Activated T-helper 9 cell treated with anti-CD3 and anti-CD28 coated beads, Interleukin-2, amount 50 U/mL, for 16 hours (primary cell): Measurements from ENCODE around the gene IRX2.

Experiments
- DNase-seq: peaks from one replicate; pipeline ENCODE4 v3.0.0-alpha.2; 2020; ENCODE audit warnings: low read depth

IRX2 gene

GRCh38 chr5:2740051-2740875, 11.2 kb downstream of the IRX2 start:
- no peak for DNase-seq

DNA sequence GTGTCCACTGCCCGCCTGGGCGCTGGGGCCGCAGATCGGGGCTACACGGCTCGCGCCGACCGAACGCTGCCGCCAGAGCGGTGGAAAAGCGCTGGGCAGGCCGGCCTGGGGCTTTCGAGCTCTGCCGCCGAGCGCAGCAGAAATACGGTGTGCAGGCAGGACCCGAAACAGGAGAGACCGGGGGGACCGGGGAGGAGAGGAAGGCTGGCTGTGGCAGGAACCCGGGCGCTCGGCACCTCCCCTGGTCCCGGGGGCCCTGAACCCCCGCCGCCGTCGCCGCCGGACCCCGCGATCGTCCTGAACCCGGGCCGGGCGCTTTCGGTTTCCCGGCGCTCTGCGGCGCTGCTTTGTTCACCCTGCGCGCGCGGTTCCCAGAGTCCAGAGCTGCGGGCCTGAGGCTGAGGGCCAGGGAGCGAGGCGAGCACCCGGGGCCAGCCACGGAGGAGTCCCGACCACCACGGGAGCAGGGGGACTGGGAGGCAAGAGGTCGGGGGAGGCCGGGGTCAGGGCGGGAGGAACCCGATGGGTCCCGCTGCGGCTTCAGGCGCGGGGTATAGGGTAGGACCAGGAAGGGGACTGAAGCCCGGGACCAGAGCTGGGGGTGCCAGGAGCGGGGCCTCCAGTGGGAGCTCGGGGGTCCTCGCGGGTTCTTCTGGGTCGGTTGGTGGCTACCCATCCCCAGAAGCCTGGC, 12.0 kb downstream of the IRX2 start:
- no peak for DNase-seq

DNA sequence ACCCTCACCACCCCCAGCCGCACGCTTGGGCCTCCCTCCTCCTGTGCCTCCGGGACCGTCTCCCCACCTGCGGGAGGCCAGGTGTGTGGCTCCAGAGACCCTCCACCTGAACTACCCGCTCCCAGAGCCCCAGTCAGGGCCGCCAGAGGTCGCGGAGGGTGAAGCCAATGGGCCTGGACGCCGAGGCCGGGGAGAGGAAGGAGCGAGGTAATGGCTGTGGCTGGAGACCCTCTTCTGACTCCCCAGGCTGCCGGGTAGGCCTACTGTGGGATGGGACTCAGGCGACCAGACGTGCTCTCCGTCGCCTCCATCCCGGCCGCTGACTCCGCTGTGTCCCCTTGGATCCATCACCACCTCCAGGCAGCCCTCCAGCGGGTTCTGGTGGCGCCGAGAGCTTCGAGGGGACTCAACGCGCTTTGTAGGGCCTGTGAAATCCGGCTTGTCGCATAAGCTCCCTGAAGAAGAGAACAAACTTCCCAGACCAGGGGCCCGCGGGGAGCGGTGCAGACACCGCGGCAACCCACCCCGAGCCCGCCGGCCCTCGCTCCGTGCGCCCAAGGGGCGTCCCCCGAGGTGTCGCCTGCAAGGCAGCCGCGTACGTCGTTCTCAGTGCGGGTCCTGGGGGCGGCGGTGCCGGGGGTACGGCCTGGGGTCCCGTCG, 12.6 kb downstream of the IRX2 start:
- DNase-seq = no peak

- no peak for DNase-seq
These were observed 13.2 kb downstream of the IRX2 start for GRCh38 chr5:2738156-2738699.

GRCh38 chr5:2737273-2738155, 14.0 kb downstream of the IRX2 start:
- DNase-seq = no peak

DNA sequence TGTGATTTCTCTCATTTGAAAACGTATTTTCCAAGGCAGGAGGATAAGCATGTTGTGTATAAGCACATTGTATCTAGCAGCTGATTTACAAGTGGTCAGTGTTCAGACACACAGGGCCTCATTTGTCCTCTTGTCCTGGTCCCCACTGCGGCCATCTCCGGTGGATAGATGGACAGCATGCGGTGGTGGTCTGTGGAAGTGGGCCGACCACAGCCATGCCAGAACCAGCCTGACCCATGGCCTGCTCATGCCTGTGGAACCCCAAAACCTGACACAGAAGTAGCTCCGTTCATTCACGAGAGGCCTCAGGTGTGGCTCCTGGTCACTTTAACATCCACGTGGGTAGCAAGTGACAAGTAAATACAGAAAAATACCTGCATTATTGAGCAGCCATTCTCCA, 14.6 kb downstream of the IRX2 start:
- no peak for DNase-seq

- no peak for DNase-seq
These were observed 15.5 kb downstream of the IRX2 start for GRCh38 chr5:2735996-2736395.

DNA sequence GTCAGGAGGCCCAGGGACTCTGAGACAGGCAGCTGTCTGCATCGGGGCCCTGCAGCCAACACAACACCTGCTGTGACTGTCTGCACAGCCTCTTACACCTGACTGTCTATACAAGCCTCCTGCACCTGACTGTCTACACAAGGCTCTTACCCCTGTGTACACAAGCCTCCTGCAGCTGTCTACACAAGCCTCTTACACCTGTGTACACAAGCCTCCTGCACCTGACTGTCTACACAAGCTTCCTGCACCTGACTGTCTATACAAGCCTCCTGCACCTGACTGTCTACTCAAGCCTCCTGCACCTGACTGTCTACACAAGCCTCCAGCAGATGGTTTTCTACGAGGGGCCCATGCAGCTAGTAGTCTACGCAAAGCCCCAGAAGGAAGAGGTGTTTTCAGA, 18.6 kb downstream of the IRX2 start:
- DNase-seq = no peak

DNA sequence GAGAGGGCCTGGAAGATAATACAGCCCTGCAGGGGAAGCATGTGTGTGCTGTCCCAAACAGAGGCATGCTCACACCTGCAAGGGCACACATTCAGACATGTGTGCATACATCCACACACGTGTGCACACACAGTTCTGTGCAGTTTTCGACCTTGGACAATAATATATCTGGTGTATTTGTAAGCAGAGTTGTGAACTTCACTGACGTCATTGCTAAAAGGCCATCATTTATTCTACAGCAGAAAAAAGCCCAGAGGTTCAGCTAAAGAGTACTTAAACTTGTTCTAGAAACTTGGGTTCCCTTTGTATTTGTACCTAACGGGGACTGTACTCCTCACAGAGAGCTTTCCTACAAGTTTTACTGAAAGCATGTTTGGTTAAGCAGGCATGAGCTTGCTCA, 19.5 kb downstream of the IRX2 start:
- no peak for DNase-seq

- DNase-seq = no peak
These were observed 22.3 kb downstream of the IRX2 start for GRCh38 chr5:2729189-2729588.

DNA sequence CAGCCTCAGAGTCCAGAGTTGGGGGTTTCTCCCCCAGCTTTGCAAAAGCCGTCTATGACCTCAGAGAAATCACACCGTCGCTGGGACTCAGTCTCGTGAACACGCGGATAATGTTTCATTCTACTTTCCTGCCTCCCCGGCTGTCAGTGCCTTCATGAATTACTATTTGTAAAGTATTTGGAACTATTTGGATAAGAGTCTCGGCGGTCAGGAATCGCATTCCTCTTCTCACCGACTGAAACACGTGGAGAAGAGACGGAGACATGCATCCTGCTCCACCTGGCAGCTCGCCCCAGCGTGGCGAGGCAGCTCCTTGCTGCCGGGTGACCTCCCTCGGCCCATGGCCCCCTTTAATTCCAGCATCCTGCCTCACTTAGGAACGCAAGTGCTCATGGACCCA, 23.9 kb downstream of the IRX2 start:
- no peak for DNase-seq

GRCh38 chr5:2725980-2726765, 25.3 kb downstream of the IRX2 start:
- no peak for DNase-seq

DNA sequence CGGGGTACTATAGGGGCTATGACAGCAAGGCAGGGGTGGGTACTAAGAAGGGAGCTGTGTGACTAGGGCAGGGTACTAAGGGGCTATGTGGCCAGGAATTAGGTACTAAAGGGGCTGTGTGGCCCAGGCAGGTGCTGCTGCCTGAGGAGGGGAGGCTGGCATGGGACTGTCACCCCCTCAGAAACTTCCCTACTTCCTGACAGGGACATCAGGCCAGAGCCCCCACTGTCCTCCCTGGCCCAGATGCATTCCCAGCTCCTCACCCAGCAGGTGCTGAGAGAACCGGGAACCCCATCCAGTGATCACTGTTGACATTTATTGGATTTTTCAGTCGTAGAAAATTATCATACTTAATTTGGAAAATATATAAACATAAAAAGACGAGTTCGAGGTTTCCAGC, 26.6 kb downstream of the IRX2 start:
- no peak for DNase-seq

DNA sequence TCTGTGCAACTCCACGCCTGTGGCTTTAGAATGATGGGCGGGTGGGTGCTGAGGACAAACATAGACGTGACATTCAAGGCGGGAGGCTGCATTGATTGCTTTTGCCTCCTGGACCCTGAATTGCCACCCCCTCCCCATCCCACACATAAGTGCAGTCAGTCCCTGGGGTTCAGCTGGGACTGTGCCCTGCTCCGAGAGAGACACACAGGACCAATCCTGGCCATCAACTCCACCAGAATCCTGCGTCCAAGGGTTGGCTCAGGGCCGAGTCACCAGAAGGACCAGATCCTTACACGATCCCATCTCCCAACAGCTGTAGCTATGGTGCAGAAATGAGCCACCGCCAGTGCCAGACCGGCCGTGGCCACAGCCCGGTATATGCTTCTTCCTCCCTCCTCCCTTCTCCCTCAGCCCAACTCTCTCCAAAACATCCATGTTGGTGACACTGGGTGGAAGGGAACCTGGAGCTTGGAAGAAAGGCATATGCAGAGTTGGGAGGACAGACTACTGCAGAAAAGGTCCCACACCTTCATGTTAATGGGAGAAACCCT, 27.4 kb downstream of the IRX2 start:
- DNase-seq = no peak

DNA sequence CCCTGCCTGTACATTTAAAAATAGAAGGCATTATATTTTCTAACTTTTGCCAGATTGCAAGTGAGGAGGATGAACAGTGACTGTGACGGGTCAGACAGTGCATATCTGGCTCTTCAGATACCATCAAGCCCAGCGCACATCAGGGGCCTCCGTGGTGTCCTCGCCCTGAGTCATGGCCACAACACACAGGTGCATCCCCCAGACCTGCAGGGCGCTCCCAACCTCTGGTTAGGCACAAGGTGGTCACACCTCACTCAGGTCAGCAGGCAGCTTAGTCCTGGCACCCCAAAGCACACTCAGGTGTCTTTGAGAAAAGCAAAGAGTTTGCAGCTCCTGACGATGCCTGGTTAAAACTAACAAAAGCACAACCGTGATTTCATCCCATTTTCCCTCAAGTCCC, 28.6 kb downstream of the IRX2 start:
- no peak for DNase-seq

DNA sequence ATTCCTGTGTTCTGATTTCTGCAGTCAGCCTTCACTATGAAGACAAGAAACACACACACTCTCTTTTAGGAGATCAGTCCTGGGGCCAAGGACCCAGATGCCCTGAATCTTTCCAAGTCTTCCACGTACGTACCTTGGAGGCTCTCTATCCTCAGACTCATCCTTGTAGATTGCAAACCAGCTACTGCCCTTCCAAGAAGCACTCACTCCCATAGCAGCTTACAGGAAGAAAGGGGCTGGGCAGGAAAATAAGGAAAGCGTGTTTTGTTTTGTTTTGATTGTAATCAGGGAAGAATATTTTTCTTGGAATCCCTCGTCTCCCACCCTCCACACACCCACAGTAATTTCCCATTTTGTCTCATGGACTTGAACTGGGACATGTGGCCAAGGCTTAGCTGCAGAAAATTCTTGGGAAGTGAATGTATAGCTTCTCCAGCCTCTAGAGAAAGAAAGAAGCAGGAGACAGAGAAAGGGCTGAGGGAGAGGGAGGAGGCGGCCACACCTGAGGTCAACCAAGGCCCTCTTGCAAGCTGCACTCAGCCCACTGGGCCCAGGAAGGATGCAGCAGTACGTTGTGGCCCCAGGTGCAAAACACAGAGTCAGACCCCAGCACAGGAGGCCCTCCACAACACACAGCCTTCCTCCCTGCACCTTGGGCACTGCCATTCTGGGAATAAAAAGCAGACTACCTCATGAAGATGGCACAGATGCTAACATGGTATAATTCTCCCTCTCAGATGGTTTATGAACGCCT, 29.9 kb downstream of the IRX2 start:
- DNase-seq = no peak

DNA sequence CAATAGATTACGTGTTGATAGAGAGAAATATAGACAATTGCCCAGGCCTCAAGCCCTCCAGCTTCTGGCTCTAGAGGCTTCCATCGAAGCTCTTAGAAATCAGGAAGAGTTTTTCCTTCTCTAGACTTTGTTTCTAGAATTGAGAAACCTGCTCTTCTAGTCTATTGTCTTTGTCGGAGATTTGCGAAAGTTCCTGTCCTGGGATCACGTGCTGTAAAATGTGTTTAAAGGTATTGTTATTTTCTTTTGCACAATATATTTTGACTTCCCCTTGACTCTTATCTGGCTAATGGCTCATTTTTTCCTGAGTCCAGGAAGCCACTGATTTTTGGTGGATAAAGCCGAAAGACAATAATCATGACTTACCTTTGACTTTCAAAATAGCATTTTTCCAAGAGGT, 32.1 kb downstream of the IRX2 start:
- DNase-seq = no peak

DNA sequence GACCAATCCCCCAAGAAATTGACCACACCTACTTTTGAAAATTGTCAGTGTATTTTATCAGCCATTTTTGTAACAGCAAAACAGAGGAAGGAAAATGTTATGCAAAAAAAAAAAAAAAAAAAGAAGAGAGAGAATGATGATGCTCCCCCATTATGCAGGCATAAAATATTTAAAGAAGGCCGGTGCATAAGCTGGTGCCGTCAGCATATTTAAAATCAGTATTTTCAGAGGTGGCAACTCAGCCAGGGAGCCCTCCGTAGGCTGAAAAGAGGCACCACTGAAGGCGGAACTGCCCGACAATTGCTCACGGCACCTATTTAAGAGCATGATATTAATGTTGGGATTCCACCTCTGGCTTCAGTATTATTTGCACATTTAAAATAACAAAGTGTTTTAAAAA, 33.4 kb downstream of the IRX2 start:
- no peak for DNase-seq

- DNase-seq = no peak
These were observed 35.6 kb downstream of the IRX2 start for GRCh38 chr5:2715856-2716255.

DNA sequence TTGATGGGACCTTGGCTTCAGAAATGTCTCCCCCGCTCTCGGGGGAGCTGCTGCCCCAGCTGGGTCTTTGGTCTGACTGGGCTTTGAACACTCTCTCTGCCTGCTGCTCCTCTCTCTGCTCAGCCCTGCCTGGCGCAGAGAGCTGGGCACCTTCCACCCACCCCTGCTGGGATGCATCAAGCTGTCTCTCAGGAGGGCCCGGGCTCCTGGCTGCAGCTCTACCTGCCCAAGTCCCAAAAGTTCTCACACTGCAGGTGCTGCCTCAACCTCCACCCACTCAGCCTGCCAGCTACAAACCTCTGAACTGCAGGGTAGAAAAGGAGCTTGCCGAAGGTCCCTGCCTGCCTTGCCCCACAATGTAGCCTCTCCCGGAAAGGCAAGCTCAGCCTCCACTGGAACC, 36.7 kb downstream of the IRX2 start:
- DNase-seq = no peak
